ENCODE data around the gene IFT43. TPM values are rescaled to one million over a fixed set of nuclear protein-coding genes. Genes with fewer than 3 reads are reported as not detected.

Gene IFT43
- total RNA-seq, 1 donor from 2014 or later, result 33.8 TPM

GRCh38 chr14:76055330-76055729, 69.8 kb downstream of the IFT43 start:
- intact Hi-C loops (cut with DNase I), result no loop called here
- no peak for ATAC-seq

GRCh38 chr14:76056128-76056527, 70.6 kb downstream of the IFT43 start:
- intact Hi-C loops (cut with DNase I), result no loop called here
- DNase-seq (ENCODE audit: low spot score) (no peak), ATAC-seq (no peak)

More at GRCh38 chr14:76055330-76055729, 69.8 kb downstream of the IFT43 start:
- no peak for DNase-seq (ENCODE audit: low spot score)

GRCh38 chr14:76057914-76058313, 72.4 kb downstream of the IFT43 start:
- ATAC-seq, result no peak

GRCh38 chr14:76063327-76063726, 77.8 kb downstream of the IFT43 start:
- DNase-seq (ENCODE audit: low spot score), result no peak
- ATAC-seq, result no peak
- intact Hi-C loops (cut with DNase I), result no loop called here

More at GRCh38 chr14:76057914-76058313, 72.4 kb downstream of the IFT43 start:
- no peak for DNase-seq (ENCODE audit: low spot score)
- intact Hi-C loops (cut with DNase I), result no loop called here

- intact Hi-C loops (cut with DNase I), result no loop called here
- no peak for DNase-seq (ENCODE audit: low spot score)
- ATAC-seq, result no peak
These were observed 80.0 kb downstream of the IFT43 start for GRCh38 chr14:76065519-76065918.

GRCh38 chr14:76067536-76067935, 82.0 kb downstream of the IFT43 start:
- ATAC-seq, result no peak
- DNase-seq (ENCODE audit: low spot score), result no peak
- intact Hi-C loops (cut with DNase I), result no loop called here

GRCh38 chr14:76073717-76074116, 88.2 kb downstream of the IFT43 start:
- DNase-seq (ENCODE audit: low spot score) (no peak), ATAC-seq (no peak)
- intact Hi-C loops (cut with DNase I), result no loop called here

- no peak for DNase-seq (ENCODE audit: low spot score)
- no peak for ATAC-seq
- intact Hi-C loops (cut with DNase I), result no loop called here
These were observed 91.8 kb downstream of the IFT43 start for GRCh38 chr14:76077340-76077739.

- DNase-seq (ENCODE audit: low spot score) (no peak), ATAC-seq (no peak)
- intact Hi-C loops (cut with DNase I), result no loop called here
These were observed 92.9 kb downstream of the IFT43 start for GRCh38 chr14:76078501-76078900.

GRCh38 chr14:76080025-76080424, 94.5 kb downstream of the IFT43 start:
- ATAC-seq (no peak), DNase-seq (ENCODE audit: low spot score) (no peak)
- intact Hi-C loops (cut with DNase I), result no loop called here

- DNase-seq (ENCODE audit: low spot score) (no peak), ATAC-seq (no peak)
- intact Hi-C loops (cut with DNase I), result no loop called here
These were observed 94.9 kb downstream of the IFT43 start for GRCh38 chr14:76080471-76080870.

GRCh38 chr14:76081642-76082041, 96.1 kb downstream of the IFT43 start:
- intact Hi-C loops (cut with DNase I), result no loop called here
- DNase-seq (ENCODE audit: low spot score), result no peak
- no peak for ATAC-seq

GRCh38 chr14:76083796-76084765, 98.5 kb downstream of the IFT43 start:
- no peak for DNase-seq (ENCODE audit: low spot score)
- intact Hi-C loops (cut with DNase I), result no loop called here
- ATAC-seq, result peak; percentile 81

- no peak for ATAC-seq
- intact Hi-C loops (cut with DNase I), result no loop called here
- no peak for DNase-seq (ENCODE audit: low spot score)
These were observed 99.8 kb downstream of the IFT43 start for GRCh38 chr14:76085358-76085757.

- intact Hi-C loops (cut with DNase I), result no loop called here
- no peak for ATAC-seq
- no peak for DNase-seq (ENCODE audit: low spot score)
These were observed 101.1 kb downstream of the IFT43 start for GRCh38 chr14:76086636-76087035.

- no peak for DNase-seq (ENCODE audit: low spot score)
- intact Hi-C loops (cut with DNase I), result no loop called here
- no peak for ATAC-seq
These were observed 102.8 kb downstream of the IFT43 start for GRCh38 chr14:76088326-76088725.

- DNase-seq (ENCODE audit: low spot score), result peak; percentile 64
- peak; percentile 74 for ATAC-seq
- intact Hi-C loops (cut with DNase I), result no loop called here
These were observed 103.4 kb downstream of the IFT43 start for GRCh38 chr14:76088771-76089571.

GRCh38 chr14:76089575-76089974, 104.0 kb downstream of the IFT43 start:
- intact Hi-C loops (cut with DNase I), result no loop called here
- DNase-seq (ENCODE audit: low spot score), result no peak
- ATAC-seq, result peak; percentile 66

- intact Hi-C loops (cut with DNase I), result no loop called here
- DNase-seq (ENCODE audit: low spot score) (no peak), ATAC-seq (peak; percentile 85)
These were observed 105.2 kb downstream of the IFT43 start for GRCh38 chr14:76090616-76091391.
